SK-N-SH (cell line): Measurements from ENCODE around the gene AMT.

Experiments used
- GATA2 ChIP-seq: sonication (generic); formaldehyde crosslinking; IDR thresholded peaks from 2 replicates; pipeline ENCODE4 v1.5.0; 2020; ENCODE audit warnings: mild to moderate bottlenecking, missing genetic modification reagents
- RCOR1 ChIP-seq: fragments of 150-350 bp; IDR thresholded peaks from 2 replicates; pipeline ENCODE4 v1.6.1; 2017; ENCODE audit warnings: antibody characterized with exemption, low read length
- SMC3 ChIP-seq: IDR thresholded peaks from 2 replicates; pipeline ENCODE4 v1.6.1; 2012; ENCODE audit warnings: low read depth, low read length, improper control_type of control experiment
- TAF1 ChIP-seq: IDR thresholded peaks from 2 replicates; pipeline ENCODE4 v1.6.1; 2012; ENCODE audit warnings: low read depth, mild to moderate bottlenecking, low read length, moderate library complexity, borderline replicate concordance
- YY1 ChIP-seq: IDR thresholded peaks from 2 replicates; pipeline ENCODE4 v1.4.0; 2012; ENCODE audit warnings: low read depth, mild to moderate bottlenecking

DNA sequence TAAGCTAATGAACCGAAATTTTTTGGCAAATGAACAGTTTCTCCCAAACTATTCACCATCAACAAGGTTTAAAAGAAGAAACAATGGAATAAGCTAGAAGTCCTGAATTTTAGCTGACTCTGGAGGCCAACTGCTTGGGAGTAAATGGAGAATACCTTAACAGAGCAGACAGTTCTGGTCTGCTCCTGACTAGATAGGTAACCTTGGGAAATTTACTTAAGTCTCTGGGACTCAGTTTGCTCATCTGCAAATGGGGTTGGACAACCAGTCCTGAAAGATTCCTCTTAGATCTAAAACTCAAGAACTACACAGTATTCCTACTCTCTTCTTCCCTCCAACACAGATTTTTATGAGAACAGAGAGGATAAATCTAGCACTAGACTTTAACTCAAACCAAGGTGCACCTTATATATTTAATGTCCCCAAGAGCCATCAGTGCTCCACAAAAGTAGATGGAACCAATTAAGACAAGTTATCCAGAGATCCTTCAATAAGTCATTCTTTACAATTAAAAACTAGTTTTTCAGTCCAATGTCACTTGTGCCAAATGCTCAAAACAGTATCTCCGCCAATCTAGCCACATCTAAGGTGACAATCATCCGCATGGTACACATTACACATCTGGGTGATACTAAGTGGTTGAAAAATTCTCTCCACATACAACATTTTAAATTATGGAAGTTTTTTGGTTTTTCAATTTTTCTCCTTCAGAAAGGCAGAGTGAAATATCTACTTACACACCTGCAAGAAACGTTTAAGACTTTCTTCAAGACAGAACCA is 12.0 kb downstream of the AMT start:
- TF ChIP-seq RCOR1 (no peak), SMC3 (no peak), GATA2 (CRISPR knock-in tag) (no peak), YY1 (no peak), TAF1 (no peak)
